ENCODE measurements around the gene NDRG4. TPM values are rescaled to one million over a fixed set of nuclear protein-coding genes. Genes with fewer than 3 reads are reported as not detected.

The NDRG4 gene
- polyA plus RNA-seq, 1 of the 3 experiments (the other 2 are of a cell fraction): 52.0 TPM

GRCh38 chr16:58455750-58456149 is 44.2 kb upstream of the NDRG4 start (continued):
- TF ChIP-seq FOXJ3 (CRISPR knock-in tag; IDR thresholded peaks at IDR 0.05) (no peak), GABPA (IDR thresholded peaks at IDR 0.05; ENCODE audit: low read depth) (no peak), CHD2 (IDR thresholded peaks at IDR 0.05; ENCODE audit: low read length, partially characterized antibody) (no peak)

GRCh38 chr16:58456193-58456592 is 43.8 kb upstream of the NDRG4 start:
- Histone ChIP-seq H3K27ac (ENCODE audit: low read depth in 2 of 2, low read length in 1 of 2) (no peak overlapping the region), H4K20me1 (ENCODE audit: insufficient read depth) (peaks cover 3% of the 10 kb centered on the region; the same call in 1 of the 2 replicates), H3K9me3 (no peaks in the 10 kb centered on the region), H3F3A (replicated peaks; ENCODE audit: insufficient read depth) (peaks cover 16% of the 10 kb centered on the region), H3K27me3 (ENCODE audit: insufficient read depth) (no peaks in the 10 kb centered on the region), H3K9me2 (no peaks in the 10 kb centered on the region), H3K4me3 (ENCODE audit: low read depth in 2 of 2, low read length in 1 of 2) (no peak overlapping the region), H3K4me1 (ENCODE audit: control insufficient read depth in 1 of 2, insufficient read depth in 2 of 2, low read depth in 1 of 2, low read length in 1 of 2) (peaks cover 5 to 15% of the 10 kb centered on the region in 2 experiments), H3K36me3 (replicated peaks in 1 of 2; ENCODE audit: control insufficient read depth in 1 of 2, insufficient read depth in 2 of 2, low read length in 1 of 2) (no peaks in the 10 kb centered on the region), H3K4me2 (no peak overlapping the region), H3K9ac (no peak overlapping the region), H2AFZ (ENCODE audit: low read depth) (no peak overlapping the region), H3K79me2 (ENCODE audit: insufficient read depth) (no peaks in the 10 kb centered on the region)
- POLR2A ChIA-PET: no interaction called here
- no peak for TF ChIP-seq FOXM1 (IDR thresholded peaks at IDR 0.05; ENCODE audit: low read depth)
- TF ChIP-seq SMC3 (IDR thresholded peaks at IDR 0.05; ENCODE audit: low read depth, low read length): no peak
- no peak for TF ChIP-seq JUND (IDR thresholded peaks at IDR 0.05)
- no peak for TF ChIP-seq YY1 (IDR thresholded peaks at IDR 0.05; ENCODE audit: low read depth)
- no peak for TF ChIP-seq ELF1 (IDR thresholded peaks at IDR 0.05)
- TF ChIP-seq MAX (IDR thresholded peaks at IDR 0.05; ENCODE audit: low read depth): no peak
- CTCF ChIA-PET: interaction anchor here (0.6 kb wide), 1 partner anchor 38 kb away, joined by 3 read pairs; no protein-coding TSS in a partner anchor
- DNase-seq: no peak
- 42% methylated on average over 3 of the region's 3 CpGs for WGBS (ENCODE audit: low lambda C conversion rate)

- Histone ChIP-seq H3K9ac (no peak overlapping the region), H3K27ac (ENCODE audit: low read depth in 2 of 2, low read length in 1 of 2) (no peak overlapping the region), H3K4me3 (ENCODE audit: low read depth in 2 of 2, low read length in 1 of 2) (no peak overlapping the region), H3K4me1 (ENCODE audit: control insufficient read depth in 1 of 2, insufficient read depth in 2 of 2, low read depth in 1 of 2, low read length in 1 of 2) (peaks cover 0 to 4% of the 10 kb centered on the region in 2 experiments; a peak in 2 of 4 replicates), H3K9me2 (no peaks in the 10 kb centered on the region), H3F3A (replicated peaks; ENCODE audit: insufficient read depth) (no peaks in the 10 kb centered on the region), H3K79me2 (ENCODE audit: insufficient read depth) (no peaks in the 10 kb centered on the region), H2AFZ (ENCODE audit: low read depth) (no peak overlapping the region), H3K27me3 (ENCODE audit: insufficient read depth) (peaks cover 8% of the 10 kb centered on the region), H4K20me1 (ENCODE audit: insufficient read depth) (no peaks in the 10 kb centered on the region), H3K36me3 (replicated peaks in 1 of 2; ENCODE audit: control insufficient read depth in 1 of 2, insufficient read depth in 2 of 2, low read length in 1 of 2) (no peaks in the 10 kb centered on the region), H3K4me2 (no peak overlapping the region), H3K9me3 (no peaks in the 10 kb centered on the region)
- WGBS (ENCODE audit: low lambda C conversion rate): 93% methylated on average over 10 of the region's 10 CpGs
- TF ChIP-seq REST (IDR thresholded peaks at IDR 0.05; ENCODE audit: low read depth, low read length): no peak
- POLR2A ChIA-PET: no interaction called here
- DNase-seq: no peak
- CTCF ChIA-PET: interaction anchor here (1.0 to 1.4 kb wide), 2 partner anchors 29 to 122 kb away, joined by 3 to 5 read pairs; no protein-coding TSS in a partner anchor
These were observed 41.2 kb upstream of the NDRG4 start for GRCh38 chr16:58458606-58459343.

Data from SK-N-SH (cell line).